Epithelial cell of esophagus (primary cell): ENCODE data around the gene TPM3.

Experiments used
- DNase-seq: peaks from one replicate; pipeline ENCODE4 v3.0.0; 2010; ENCODE audit warnings: low read depth
- H3K4me3 ChIP-seq: 2 replicates; pipeline ENCODE4 v1.5.1; 2011; ENCODE audit warnings: mild to moderate bottlenecking, low read length, control low read depth
- TF ChIP-seq, protein P1 (sequence below): IDR thresholded peaks from 2 replicates; pipeline ENCODE4 v1.5.1; 2011; ENCODE audit warnings: low read depth, mild to moderate bottlenecking, low read length, control low read depth, inconsistent platforms; ENCODE audit not compliant: insufficient read depth; ENCODE audit errors: missing control alignments

TPM3 gene

DNA sequence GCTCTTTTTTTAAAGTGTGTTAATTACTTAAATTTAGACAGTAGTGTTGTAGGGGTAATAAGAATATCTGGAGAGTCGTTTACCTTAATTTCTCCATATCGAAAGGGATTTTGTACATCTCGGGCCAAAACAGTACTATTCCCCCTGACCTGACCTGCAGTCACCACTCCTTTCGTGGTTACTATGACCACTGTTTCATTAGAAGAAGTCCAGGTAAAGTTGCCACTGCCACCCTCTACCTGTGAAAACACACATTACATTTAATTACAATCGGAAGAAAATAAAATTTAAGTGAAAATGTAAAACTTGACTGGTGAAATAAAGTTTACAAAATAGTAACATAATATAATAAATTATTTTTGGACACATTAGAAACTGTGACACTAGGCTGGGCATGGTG lies 74.3 kb downstream of the TPM3 start:
- TF ChIP-seq, protein P1, sequence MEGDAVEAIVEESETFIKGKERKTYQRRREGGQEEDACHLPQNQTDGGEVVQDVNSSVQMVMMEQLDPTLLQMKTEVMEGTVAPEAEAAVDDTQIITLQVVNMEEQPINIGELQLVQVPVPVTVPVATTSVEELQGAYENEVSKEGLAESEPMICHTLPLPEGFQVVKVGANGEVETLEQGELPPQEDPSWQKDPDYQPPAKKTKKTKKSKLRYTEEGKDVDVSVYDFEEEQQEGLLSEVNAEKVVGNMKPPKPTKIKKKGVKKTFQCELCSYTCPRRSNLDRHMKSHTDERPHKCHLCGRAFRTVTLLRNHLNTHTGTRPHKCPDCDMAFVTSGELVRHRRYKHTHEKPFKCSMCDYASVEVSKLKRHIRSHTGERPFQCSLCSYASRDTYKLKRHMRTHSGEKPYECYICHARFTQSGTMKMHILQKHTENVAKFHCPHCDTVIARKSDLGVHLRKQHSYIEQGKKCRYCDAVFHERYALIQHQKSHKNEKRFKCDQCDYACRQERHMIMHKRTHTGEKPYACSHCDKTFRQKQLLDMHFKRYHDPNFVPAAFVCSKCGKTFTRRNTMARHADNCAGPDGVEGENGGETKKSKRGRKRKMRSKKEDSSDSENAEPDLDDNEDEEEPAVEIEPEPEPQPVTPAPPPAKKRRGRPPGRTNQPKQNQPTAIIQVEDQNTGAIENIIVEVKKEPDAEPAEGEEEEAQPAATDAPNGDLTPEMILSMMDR: no peak
- no peak for DNase-seq
- H3K4me3 ChIP-seq: no peak overlapping the region

DNA sequence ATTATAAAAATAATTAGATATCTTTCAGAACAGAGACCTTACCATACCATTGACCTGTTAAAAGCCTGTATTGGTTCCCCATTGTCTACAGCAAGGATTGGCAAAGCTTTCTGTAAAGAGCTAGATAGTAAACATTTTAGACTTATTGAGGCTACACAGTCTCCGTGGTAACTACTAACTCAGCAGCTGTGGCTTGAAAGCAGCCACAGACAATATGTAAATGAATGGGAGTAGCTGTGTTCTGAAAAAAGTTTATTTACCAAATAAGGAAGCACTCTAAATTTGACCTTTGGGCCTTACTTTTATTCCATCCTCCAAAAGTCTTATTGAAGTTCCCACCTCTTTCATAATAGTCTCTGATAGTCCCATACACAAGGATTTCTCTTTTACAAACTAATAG lies 76.7 kb downstream of the TPM3 start:
- TF ChIP-seq, protein P1: no peak
- no peak overlapping the region for H3K4me3 ChIP-seq
- no peak for DNase-seq
